ENCODE measurements around the gene TSPAN19.

DNA sequence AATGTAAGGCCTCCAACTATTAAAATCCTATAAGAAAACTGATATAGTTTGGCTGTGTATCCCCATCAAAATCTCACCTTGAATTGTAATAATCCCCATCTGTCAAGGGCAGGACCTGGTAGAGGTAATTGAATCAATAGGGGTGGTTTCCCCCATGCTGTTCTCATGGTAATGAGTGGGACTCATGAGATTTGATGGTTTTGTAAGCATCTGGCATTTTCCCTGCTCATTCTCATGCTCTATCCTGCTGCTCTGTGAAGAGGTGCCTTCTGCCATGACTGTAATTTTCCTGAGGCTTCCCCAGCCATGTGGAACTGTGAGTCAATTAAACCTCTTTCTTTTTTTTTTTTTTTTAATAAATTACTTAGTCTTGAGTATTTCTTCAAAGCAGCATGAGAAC is 31.9 kb downstream of the TSPAN19 start:
- TF ChIP-seq, protein P1, sequence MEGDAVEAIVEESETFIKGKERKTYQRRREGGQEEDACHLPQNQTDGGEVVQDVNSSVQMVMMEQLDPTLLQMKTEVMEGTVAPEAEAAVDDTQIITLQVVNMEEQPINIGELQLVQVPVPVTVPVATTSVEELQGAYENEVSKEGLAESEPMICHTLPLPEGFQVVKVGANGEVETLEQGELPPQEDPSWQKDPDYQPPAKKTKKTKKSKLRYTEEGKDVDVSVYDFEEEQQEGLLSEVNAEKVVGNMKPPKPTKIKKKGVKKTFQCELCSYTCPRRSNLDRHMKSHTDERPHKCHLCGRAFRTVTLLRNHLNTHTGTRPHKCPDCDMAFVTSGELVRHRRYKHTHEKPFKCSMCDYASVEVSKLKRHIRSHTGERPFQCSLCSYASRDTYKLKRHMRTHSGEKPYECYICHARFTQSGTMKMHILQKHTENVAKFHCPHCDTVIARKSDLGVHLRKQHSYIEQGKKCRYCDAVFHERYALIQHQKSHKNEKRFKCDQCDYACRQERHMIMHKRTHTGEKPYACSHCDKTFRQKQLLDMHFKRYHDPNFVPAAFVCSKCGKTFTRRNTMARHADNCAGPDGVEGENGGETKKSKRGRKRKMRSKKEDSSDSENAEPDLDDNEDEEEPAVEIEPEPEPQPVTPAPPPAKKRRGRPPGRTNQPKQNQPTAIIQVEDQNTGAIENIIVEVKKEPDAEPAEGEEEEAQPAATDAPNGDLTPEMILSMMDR (IDR thresholded peaks at IDR 0.05), result no peak
- no peak for TF ChIP-seq ZFX (IDR thresholded peaks at IDR 0.05; ENCODE audit: borderline replicate concordance)

All from 22Rv1 (cell line).